Stimulated activated naive B cell treated with anti-CD40 and anti-IgM and Interleukin-4, amounts not matched to agents 10 μg/mL and 1 μg/mL and 100 μg/mL, for 72 hours (primary cell): Measurements from ENCODE around the gene ZNF479.
"Not testable (repeated sequence)": the region's sequence is repeated elsewhere in the genome, so short reads cannot be mapped to it uniquely, and the experiment has no call there.

Source experiments
- ATAC-seq, 2 donors: fragments of 150-1000 bp; cut with Tn5 transposase; replicated peaks; 2 replicates each; pipeline ENCODE4 v1.10.0; 2021; ENCODE audit warnings: moderate library complexity in 1 of 2
- DNase-seq: peaks from one replicate; pipeline ENCODE4 v3.0.0; 2021
- H3K27ac Mint-ChIP-seq: one replicate; pipeline ENCODE4 v1.8.0; 2022; ENCODE audit warnings: mild to moderate bottlenecking, mixed read lengths
- H3K27me3 Mint-ChIP-seq, 2 donors: one replicate each; pipeline ENCODE4 v1.8.0; 2022; ENCODE audit warnings: mixed read lengths in 2 of 2
- H3K36me3 Mint-ChIP-seq, 2 donors: one replicate each; pipeline ENCODE4 v1.8.0; 2022; ENCODE audit warnings: mixed read lengths in 2 of 2, mild to moderate bottlenecking in 1 of 2
- H3K4me1 Mint-ChIP-seq, 2 donors: one replicate each; pipeline ENCODE4 v1.8.0; 2022; ENCODE audit warnings: mixed read lengths in 2 of 2, mild to moderate bottlenecking in 1 of 2
- H3K4me3 Mint-ChIP-seq, 2 donors: one replicate each; pipeline ENCODE4 v1.8.0; 2022; ENCODE audit warnings: mild to moderate bottlenecking in 2 of 2, mixed read lengths in 2 of 2, moderate library complexity in 1 of 2
- H3K9me3 Mint-ChIP-seq, 2 donors: one replicate each; pipeline ENCODE4 v1.8.0; 2022; ENCODE audit warnings: mixed read lengths in 2 of 2, mild to moderate bottlenecking in 1 of 2

Gene ZNF479

DNA sequence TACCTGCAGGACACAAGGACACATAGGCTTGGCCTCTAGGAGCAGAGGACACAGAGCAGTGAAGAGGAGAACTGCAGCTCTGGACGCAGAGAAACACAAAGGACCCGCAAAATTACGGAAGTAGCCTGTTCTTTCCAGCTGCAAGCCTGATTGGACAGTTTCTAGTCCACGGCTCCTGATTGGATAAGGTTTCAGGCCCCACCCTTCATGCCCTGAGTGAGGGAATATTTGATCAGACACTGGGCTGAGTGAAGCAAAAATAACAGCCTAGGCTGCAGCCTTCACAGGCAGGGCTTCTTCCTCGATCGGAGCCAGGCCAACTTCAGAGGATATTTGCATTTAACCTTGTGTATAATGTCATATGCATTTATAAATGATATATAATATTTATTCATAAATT, at the start of gene ZNF479:
Gene ZNF479 (minus strand): TSS at position 101 of the 400 bp plus-strand sequence. CDS start 112 bp downstream, outside the sequence.
- not testable (repeated sequence) for H3K36me3 Mint-ChIP-seq, H3K4me1 Mint-ChIP-seq, H3K27ac Mint-ChIP-seq, ATAC-seq, H3K4me3 Mint-ChIP-seq, H3K27me3 Mint-ChIP-seq, DNase-seq
- H3K9me3 Mint-ChIP-seq = peaks cover 9 to 22% of the 10 kb centered on the region in 2 donors

DNA sequence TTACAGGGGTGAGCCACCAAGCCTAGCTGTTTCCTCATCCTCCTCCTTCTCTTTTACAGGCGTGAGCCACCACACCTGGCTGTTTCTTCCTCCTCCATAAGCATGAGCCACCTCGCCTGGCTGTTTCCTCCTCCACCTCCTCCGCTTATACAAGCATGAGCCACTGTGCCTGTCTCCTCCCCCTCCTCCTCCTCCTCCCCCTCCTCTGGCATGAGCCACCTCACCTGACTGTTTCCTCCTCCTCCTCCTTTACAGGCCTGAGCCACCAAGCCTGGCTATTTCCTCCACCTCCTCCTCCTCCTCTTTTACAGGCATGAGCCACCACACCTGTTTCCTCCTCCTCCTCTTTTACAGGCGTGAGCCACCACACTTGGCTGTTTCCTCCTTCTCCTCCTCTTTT, 49.8 kb upstream of the ZNF479 start:
- Mint-ChIP-seq H3K36me3 (peaks cover 0 to 7% of the 10 kb centered on the region in 2 donors), H3K4me1 (no peaks in the 10 kb centered on the region), H3K9me3 (peaks cover 19% of the 10 kb centered on the region in 2 donors), H3K4me3 (no peak overlapping the region), H3K27me3 (no peaks in the 10 kb centered on the region), H3K27ac (no peak overlapping the region)
- no peak for ATAC-seq
- no peak for DNase-seq

DNA sequence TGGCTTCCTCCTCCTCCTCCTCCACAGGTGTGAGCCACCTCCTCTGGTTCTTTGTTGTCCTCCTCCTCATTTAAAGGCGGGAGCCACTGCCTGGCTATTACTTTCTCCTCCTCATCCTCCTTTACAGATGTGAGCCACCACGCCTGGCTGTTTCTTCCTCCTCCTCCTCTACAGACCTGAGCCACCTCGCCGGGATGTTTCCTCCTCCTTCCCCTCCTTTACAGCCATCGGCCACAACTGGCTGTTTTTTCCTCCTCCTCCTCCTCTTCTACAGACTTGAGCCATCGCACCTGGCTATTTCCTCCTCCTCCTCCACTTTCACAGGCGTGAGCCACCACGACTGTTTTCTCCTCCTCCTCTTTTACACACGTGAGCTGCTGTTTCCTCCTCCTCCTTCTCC, 49.0 kb upstream of the ZNF479 start:
- no peaks in the 10 kb centered on the region for H3K4me1 Mint-ChIP-seq
- peaks cover 18 to 19% of the 10 kb centered on the region in 2 donors for H3K9me3 Mint-ChIP-seq
- no peak for DNase-seq
- no peak for ATAC-seq
- H3K4me3 Mint-ChIP-seq = no peak overlapping the region
- peaks cover 0 to 7% of the 10 kb centered on the region in 2 donors for H3K36me3 Mint-ChIP-seq
- H3K27me3 Mint-ChIP-seq = no peaks in the 10 kb centered on the region
- H3K27ac Mint-ChIP-seq = no peak overlapping the region

DNA sequence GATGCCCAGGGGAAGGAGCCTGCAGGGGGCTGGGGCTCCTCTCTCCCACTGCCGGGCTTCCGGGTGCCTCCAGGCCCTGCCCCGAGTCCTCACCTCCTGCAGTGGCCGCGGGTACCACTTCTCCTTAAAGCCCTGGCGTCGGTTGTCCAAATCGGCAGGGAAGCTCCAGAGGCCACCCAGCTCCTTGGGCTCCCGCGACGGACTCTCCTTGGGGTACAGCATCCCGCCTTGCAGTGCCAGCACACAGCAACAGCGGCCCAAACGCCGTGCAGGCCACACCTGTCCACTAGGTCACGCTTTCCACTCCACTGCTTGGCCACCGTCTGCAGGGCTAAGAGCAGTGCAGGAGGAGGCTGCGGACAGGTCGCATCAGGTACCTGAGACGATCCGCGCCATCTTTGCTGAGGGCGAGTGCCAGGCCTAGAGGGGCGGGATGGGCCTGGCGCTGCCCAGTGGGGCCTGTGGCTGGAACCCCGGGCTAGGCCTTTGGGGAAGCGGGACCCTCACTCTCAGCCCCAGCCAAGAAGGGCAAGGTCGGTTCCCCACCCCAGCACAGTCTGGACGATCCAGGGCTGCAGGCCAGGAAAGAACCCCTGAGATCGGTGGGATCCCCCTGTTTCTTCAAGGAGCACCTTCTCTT, 47.7 kb upstream of the ZNF479 start:
- H3K27ac Mint-ChIP-seq = no peak overlapping the region
- no peaks in the 10 kb centered on the region for H3K4me1 Mint-ChIP-seq
- ATAC-seq (no peak), DNase-seq (no peak)
- H3K27me3 Mint-ChIP-seq = no peaks in the 10 kb centered on the region
- no peak overlapping the region for H3K4me3 Mint-ChIP-seq
- peaks cover 18 to 19% of the 10 kb centered on the region in 2 donors for H3K9me3 Mint-ChIP-seq
- peaks cover 0 to 7% of the 10 kb centered on the region in 2 donors for H3K36me3 Mint-ChIP-seq

DNA sequence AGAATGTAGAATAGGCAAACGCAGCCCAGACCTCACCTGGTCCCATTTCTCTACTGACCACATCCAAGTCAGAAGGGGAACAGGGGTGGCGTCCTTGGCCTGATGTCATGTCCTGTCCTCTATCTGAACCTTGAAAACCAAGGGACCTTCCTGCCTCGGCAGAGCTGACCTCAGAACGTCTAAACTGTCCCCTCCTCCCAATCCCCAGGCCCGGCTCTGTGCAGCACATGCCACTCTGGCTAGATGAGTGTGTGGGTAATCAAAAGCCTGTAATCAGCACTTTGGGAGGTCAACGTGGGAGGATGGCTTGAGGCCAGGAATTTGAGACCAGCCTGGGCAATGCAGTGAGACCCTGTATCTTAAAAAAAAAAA, 46.5 kb upstream of the ZNF479 start:
- no peak for ATAC-seq
- no peaks in the 10 kb centered on the region for H3K27me3 Mint-ChIP-seq

DNA sequence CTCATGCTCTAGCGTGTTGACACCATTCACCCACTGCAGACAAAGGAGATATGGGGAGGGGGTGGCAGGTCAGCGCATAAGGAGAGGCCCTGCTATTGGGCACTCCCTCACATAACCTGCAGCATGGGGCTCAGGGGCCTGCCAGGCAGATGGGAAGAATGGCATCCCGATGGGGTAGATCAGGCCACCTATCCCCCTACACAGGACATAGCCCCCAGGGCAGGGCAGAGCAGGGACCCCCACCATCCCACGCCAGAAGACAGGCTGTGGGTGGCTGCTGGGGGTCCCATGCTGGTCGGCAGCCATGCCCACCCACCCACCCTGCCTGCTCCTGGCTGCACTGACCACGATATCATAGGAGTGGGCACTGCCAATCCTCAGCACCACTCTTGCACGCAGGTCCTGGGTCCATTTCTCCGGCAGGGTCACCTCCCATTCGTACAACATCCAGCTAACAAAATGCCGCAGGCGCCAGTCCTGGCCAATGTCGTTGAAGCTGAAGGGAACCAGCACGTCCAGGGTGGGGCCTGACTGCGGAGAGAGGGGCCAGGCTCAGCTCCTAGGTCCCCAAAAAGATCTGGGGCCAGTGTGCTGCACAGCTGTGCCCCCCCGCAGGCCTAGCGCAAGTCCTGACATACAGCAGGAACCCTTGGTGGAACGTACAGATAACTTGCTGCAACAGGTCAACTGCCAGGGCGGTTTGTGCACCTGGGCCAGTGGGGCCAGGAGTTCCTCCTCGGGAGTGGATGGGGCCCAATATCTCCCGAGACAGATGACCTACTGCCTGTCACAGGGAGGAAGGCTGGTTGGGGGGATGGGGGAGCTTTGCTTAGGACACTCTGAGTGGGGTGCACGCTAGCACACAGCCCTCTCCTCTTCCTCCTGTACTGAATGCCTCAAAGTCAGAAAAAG, 45.9 kb upstream of the ZNF479 start:
- ATAC-seq (no peak), DNase-seq (no peak)
- no peak overlapping the region for H3K27ac Mint-ChIP-seq
- H3K9me3 Mint-ChIP-seq = peaks cover 18 to 19% of the 10 kb centered on the region in 2 donors
- no peak overlapping the region for H3K4me3 Mint-ChIP-seq
- H3K36me3 Mint-ChIP-seq = peaks cover 0 to 7% of the 10 kb centered on the region in 2 donors
- no peaks in the 10 kb centered on the region for H3K27me3 Mint-ChIP-seq
- no peaks in the 10 kb centered on the region for H3K4me1 Mint-ChIP-seq

More for the DNA sequence above, 46.5 kb upstream of the ZNF479 start:
- peaks cover 0 to 7% of the 10 kb centered on the region in 2 donors for H3K36me3 Mint-ChIP-seq
- DNase-seq = no peak
- peaks cover 18 to 19% of the 10 kb centered on the region in 2 donors for H3K9me3 Mint-ChIP-seq
- no peak overlapping the region for H3K4me3 Mint-ChIP-seq
- no peaks in the 10 kb centered on the region for H3K4me1 Mint-ChIP-seq
- H3K27ac Mint-ChIP-seq = no peak overlapping the region

DNA sequence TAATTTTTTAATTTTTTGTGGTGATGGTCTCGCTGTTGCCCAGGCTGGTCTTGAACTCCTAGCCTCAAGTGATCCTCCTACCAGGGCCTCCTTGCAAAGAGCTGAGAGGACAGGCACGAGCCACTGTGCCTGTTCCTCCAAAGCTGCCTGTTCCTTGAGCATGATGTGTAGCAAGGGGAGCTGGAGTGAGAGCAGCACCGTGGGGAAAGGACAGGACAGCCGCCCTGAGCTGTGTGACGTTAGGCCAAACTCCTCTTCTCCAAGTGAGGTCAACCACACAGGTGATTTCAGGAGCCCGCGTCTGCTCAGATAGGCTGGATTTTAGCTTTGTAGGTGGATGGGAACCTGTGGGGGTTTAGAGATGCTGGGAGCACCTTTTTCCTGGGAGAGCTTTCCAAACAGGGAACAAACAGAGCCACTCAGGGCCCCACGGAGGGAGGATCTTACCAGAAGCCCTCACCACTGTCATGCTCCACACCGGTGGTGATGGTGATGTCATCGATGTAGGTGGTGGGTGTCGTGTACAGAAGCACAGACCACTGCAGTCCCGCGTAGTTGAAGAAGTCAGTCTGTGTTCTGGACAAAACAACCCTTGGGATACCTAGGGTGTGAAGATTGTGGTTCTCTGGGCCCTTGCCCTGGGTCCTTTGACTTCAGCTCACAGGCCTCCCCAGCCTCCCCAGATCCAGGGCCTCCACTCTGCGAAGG, 44.8 kb upstream of the ZNF479 start:
- ATAC-seq (no peak), DNase-seq (no peak)
- H3K4me1 Mint-ChIP-seq = no peaks in the 10 kb centered on the region
- H3K4me3 Mint-ChIP-seq = no peak overlapping the region
- H3K9me3 Mint-ChIP-seq = peaks cover 11 to 18% of the 10 kb centered on the region in 2 donors
- H3K27ac Mint-ChIP-seq = no peak overlapping the region
- H3K36me3 Mint-ChIP-seq = peaks cover 0 to 7% of the 10 kb centered on the region in 2 donors
- no peaks in the 10 kb centered on the region for H3K27me3 Mint-ChIP-seq

DNA sequence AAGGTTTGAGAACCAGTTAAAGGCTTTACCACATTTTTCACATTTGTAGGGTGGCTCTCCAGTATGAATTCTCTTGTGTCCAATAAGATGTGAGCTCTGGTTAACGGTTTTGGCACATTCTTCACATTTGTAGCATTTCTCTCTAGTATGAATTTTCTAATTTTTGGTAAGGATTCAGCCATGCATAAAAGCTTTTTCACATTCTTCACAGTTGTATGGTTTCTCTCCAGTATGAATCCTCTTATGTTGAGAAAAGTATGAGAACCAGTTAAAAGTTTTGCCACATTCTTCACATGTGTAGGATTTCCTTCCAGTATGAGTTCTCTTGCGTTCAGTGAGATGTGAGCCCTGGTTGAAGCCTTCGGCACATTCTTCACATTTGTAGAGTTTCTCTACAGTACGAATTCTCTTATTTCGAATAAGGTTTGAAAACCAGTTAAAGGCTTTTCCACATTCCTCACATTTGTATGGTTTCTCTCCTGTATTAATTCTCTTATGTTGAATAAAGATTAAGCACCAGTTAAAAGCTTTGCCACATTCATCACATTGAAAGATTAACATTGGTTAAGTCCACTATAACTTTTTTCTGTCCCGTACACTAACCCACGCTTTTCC, 33.2 kb upstream of the ZNF479 start:
- Mint-ChIP-seq H3K27me3 (no peaks in the 10 kb centered on the region), H3K27ac (no peak overlapping the region), H3K9me3 (peaks cover 13 to 15% of the 10 kb centered on the region in 2 donors), H3K4me3 (no peak overlapping the region), H3K36me3 (peaks cover 0 to 4% of the 10 kb centered on the region in 2 donors), H3K4me1 (no peaks in the 10 kb centered on the region)
- DNase-seq = no peak
- no peak for ATAC-seq

DNA sequence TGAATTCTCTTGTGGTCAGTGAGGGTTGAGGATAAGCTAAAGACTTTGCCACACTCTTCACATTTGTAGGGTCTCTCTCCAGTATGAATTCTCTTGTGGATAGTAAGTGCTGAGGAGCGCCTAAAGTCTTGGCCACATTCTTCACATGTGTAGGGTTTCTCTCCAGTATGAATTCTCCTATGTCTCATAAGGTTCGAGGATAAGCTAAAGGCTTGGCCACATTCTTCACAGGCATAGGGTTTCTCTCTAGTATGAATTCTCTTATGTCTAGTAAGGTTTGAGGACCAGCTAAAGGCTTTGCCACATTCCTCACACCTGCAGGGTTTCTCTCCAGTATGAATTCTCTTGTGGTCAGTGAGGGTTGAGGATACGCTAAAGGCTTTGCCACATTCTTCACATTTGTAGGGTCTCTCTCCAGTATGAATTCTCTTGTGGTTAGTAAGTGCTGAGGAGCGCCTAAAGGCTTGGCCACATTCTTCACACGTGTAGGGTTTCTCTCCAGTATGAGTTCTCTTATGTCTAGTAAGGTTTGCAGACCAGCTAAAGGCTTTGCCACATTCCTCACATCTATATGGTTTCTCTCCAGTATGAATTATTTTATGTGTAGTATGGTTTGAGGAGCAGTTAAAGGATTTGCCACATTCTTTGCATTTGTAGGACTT, 12.0 kb downstream of the ZNF479 start:
- H3K4me3 Mint-ChIP-seq, H3K27ac Mint-ChIP-seq, H3K36me3 Mint-ChIP-seq, H3K27me3 Mint-ChIP-seq, ATAC-seq, DNase-seq, H3K4me1 Mint-ChIP-seq: not testable (repeated sequence)
- H3K9me3 Mint-ChIP-seq = peaks cover 12 to 15% of the 10 kb centered on the region in 2 donors
